Neuronal stem cell (in vitro differentiated cells): ENCODE results near the gene SPATA20.

Experiments used
- DNase-seq: peaks from one replicate; pipeline ENCODE4 v3.0.0-alpha.2; 2013; ENCODE audit warnings: low spot score
- H2AFZ ChIP-seq: one replicate; pipeline ENCODE4 v1.6.1; 2013; ENCODE audit warnings: mild to moderate bottlenecking, low read length, inconsistent platforms
- H2AK5ac ChIP-seq: 2 replicates; pipeline ENCODE4 v1.6.1; 2013; ENCODE audit warnings: low read depth, mild to moderate bottlenecking, inconsistent platforms, low read length, moderate library complexity, mixed read lengths
- H2BK120ac ChIP-seq: 2 replicates; pipeline ENCODE4 v1.6.1; 2013; ENCODE audit warnings: low read depth, mild to moderate bottlenecking, inconsistent platforms, low read length, moderate library complexity, mixed read lengths
- H2BK12ac ChIP-seq: one replicate; pipeline ENCODE4 v1.6.1; 2013; ENCODE audit warnings: low read length, inconsistent platforms
- H2BK15ac ChIP-seq: 2 replicates; pipeline ENCODE4 v1.6.1; 2013; ENCODE audit warnings: mild to moderate bottlenecking, low read length, inconsistent platforms, mixed read lengths
- H2BK5ac ChIP-seq: one replicate; pipeline ENCODE4 v1.6.1; 2013; ENCODE audit warnings: inconsistent platforms, mild to moderate bottlenecking, low read length, moderate library complexity
- H3K14ac ChIP-seq: one replicate; pipeline ENCODE4 v1.6.1; 2013; ENCODE audit warnings: low read length, inconsistent platforms
- H3K18ac ChIP-seq: 2 replicates; pipeline ENCODE4 v1.6.1; 2013; ENCODE audit warnings: low read length, inconsistent platforms
- H3K23ac ChIP-seq: 2 replicates; pipeline ENCODE4 v1.6.1; 2013; ENCODE audit warnings: low read depth, mild to moderate bottlenecking, mixed read lengths, low read length, inconsistent platforms; ENCODE audit not compliant: poor library complexity
- H3K27ac ChIP-seq: replicated peaks from 3 replicates; pipeline ENCODE4 v1.5.1; 2013; ENCODE audit warnings: low read length, inconsistent platforms
- H3K27me3 ChIP-seq, 3 experiments: 2 replicates each; pipeline ENCODE4 v1.6.1; 2013; ENCODE audit warnings: low read length in 3 of 3, mild to moderate bottlenecking in 2 of 3, inconsistent platforms in 1 of 3, low read depth in 1 of 3, mixed read lengths in 1 of 3, moderate library complexity in 1 of 3; ENCODE audit not compliant: control insufficient read depth in 3 of 3, insufficient read depth in 3 of 3
- H3K36me3 ChIP-seq, 2 donors: replicated peaks in 1 of 2; 2 replicates each; pipeline ENCODE4 v1.6.1; 2013; ENCODE audit warnings: low read length in 2 of 2; ENCODE audit not compliant: control insufficient read depth in 2 of 2, insufficient read depth in 2 of 2
- H3K4ac ChIP-seq: 2 replicates; pipeline ENCODE4 v1.6.1; 2013; ENCODE audit warnings: inconsistent platforms, mild to moderate bottlenecking, low read length, moderate library complexity
- H3K4me1 ChIP-seq, 2 donors: 1 replicate in 1 of 2; 2 replicates in 1 of 2; pipeline ENCODE4 v1.6.1; 2013; ENCODE audit warnings: low read length in 2 of 2, low read depth in 1 of 2; ENCODE audit not compliant: control insufficient read depth in 2 of 2, insufficient read depth in 1 of 2
- H3K4me2 ChIP-seq: one replicate; pipeline ENCODE4 v1.6.1; 2013; ENCODE audit warnings: mild to moderate bottlenecking, low read length, inconsistent platforms; ENCODE audit not compliant: insufficient read depth, poor library complexity, severe bottlenecking
- H3K4me3 ChIP-seq, 2 donors: 2 replicates each; pipeline ENCODE4 v1.5.1; 2013; ENCODE audit warnings: low read length in 2 of 2, mild to moderate bottlenecking in 2 of 2, inconsistent platforms in 1 of 2, moderate library complexity in 1 of 2
- H3K79me1 ChIP-seq: one replicate; pipeline ENCODE4 v1.6.1; 2013; ENCODE audit warnings: low read depth, mild to moderate bottlenecking, inconsistent platforms, low read length, moderate library complexity
- H3K9ac ChIP-seq: one replicate; pipeline ENCODE4 v1.6.1; 2013; ENCODE audit warnings: mild to moderate bottlenecking, low read depth, low read length, inconsistent platforms; ENCODE audit not compliant: poor library complexity
- H3K9me3 ChIP-seq, 2 donors: replicated peaks in 1 of 2; 2 replicates each; pipeline versions ENCODE3 to v1.6.1; 2013; ENCODE audit warnings: low read length in 2 of 2, mild to moderate bottlenecking in 2 of 2, inconsistent platforms in 1 of 2, low read depth in 1 of 2, mixed read lengths in 1 of 2, moderate library complexity in 1 of 2; ENCODE audit not compliant: control insufficient read depth in 2 of 2, insufficient read depth in 1 of 2
- H4K8ac ChIP-seq: one replicate; pipeline ENCODE4 v1.6.1; 2013; ENCODE audit warnings: low read depth, mild to moderate bottlenecking, inconsistent platforms, low read length, moderate library complexity
- H4K91ac ChIP-seq: one replicate; pipeline ENCODE4 v1.6.1; 2013; ENCODE audit warnings: low read length, low read depth, mild to moderate bottlenecking, inconsistent platforms; ENCODE audit not compliant: poor library complexity
- WGBS, 2 donors: extraction: QIAGEN DNeasy Blood & Tissue Kit; methylation state at CpG; one replicate each; pipeline ENCODE4 v1.1.7; 2013; ENCODE audit warnings: missing lambda C conversion rate in 2 of 2, mixed read lengths in 1 of 2; ENCODE audit not compliant: insufficient read length in 2 of 2, insufficient replicate concordance in 1 of 2; ENCODE audit errors: extremely low coverage in 2 of 2; 5-methylcytosine and 5-hydroxymethylcytosine counted together

Gene SPATA20

GRCh38 chr17:50551433-50551815 lies 4.5 kb downstream of the SPATA20 start:
- WGBS, 2 donors = no CpG with 5 or more reads among the region's 8 CpGs

GRCh38 chr17:50551884-50552283 lies 4.9 kb downstream of the SPATA20 start:
- Histone ChIP-seq H4K8ac (peak overlapping the region; percentile 4), H3K9me3 (no peaks in the 10 kb centered on the region), H3K23ac (no peak overlapping the region), H2BK15ac (peak overlapping the region; percentile 82), H3K14ac (no peak overlapping the region), H3K18ac (no peak overlapping the region), H3K36me3 (peaks cover 0 to 2% of the 10 kb centered on the region in 2 donors), H4K91ac (no peak overlapping the region), H2AFZ (no peak overlapping the region), H2BK12ac (no peak overlapping the region), H3K4me1 (peaks cover 11% of the 10 kb centered on the region in 2 donors), H3K4me3 (no peak overlapping the region), H3K4ac (no peak overlapping the region), H3K27me3 (no peaks in the 10 kb centered on the region), H3K4me2 (no peak overlapping the region), H2BK120ac (peak overlapping the region; percentile 88), H3K79me1 (peaks cover 4% of the 10 kb centered on the region), H3K27ac (no peak overlapping the region), H3K9ac (no peak overlapping the region), H2AK5ac (peak overlapping the region; percentile 90), H2BK5ac (peak overlapping the region; percentile 42)
- WGBS, 2 donors = no CpG with 5 or more reads among the region's 12 CpGs
- no peak for DNase-seq

More at GRCh38 chr17:50551433-50551815, 4.5 kb downstream of the SPATA20 start:
- Histone ChIP-seq H4K91ac (no peak overlapping the region), H3K27me3 (no peaks in the 10 kb centered on the region), H3K79me1 (peaks cover 4% of the 10 kb centered on the region), H2BK5ac (peak overlapping the region; percentile 42), H3K4me1 (peaks cover 11% of the 10 kb centered on the region in 2 donors), H3K23ac (no peak overlapping the region), H3K4me2 (no peak overlapping the region), H3K27ac (no peak overlapping the region), H3K4me3 (no peak overlapping the region), H3K14ac (no peak overlapping the region), H2AK5ac (peak overlapping the region; percentile 90), H3K18ac (peak overlapping the region; percentile 59), H4K8ac (no peak overlapping the region), H3K36me3 (peaks cover 0 to 2% of the 10 kb centered on the region in 2 donors), H2AFZ (no peak overlapping the region), H3K4ac (no peak overlapping the region), H3K9me3 (no peaks in the 10 kb centered on the region), H2BK120ac (peak overlapping the region; percentile 88), H2BK12ac (no peak overlapping the region), H2BK15ac (peak overlapping the region; percentile 82), H3K9ac (no peak overlapping the region)
- DNase-seq = no peak

- H4K8ac ChIP-seq = no peak overlapping the region
- H3K4ac ChIP-seq = no peak overlapping the region
- H3K79me1 ChIP-seq = peaks cover under 1% of the 10 kb centered on the region
- no peak overlapping the region for H3K4me2 ChIP-seq
- no peak overlapping the region for H2BK12ac ChIP-seq
- H3K27ac ChIP-seq = no peak overlapping the region
- H3K4me1 ChIP-seq = peaks cover 9 to 14% of the 10 kb centered on the region in 2 donors
- H4K91ac ChIP-seq = no peak overlapping the region
- no peak overlapping the region for H3K14ac ChIP-seq
- H2AK5ac ChIP-seq = no peak overlapping the region
- H3K4me3 ChIP-seq = no peak overlapping the region
- no peaks in the 10 kb centered on the region for H3K9me3 ChIP-seq
- H3K9ac ChIP-seq = no peak overlapping the region
- H3K36me3 ChIP-seq = peaks cover 0 to 2% of the 10 kb centered on the region in 2 donors
- H3K27me3 ChIP-seq = peaks cover 3 to 14% (median 12%) of the 10 kb centered on the region in 3 experiments
- H2BK5ac ChIP-seq = no peak overlapping the region
- H3K18ac ChIP-seq = no peak overlapping the region
- DNase-seq = no peak
- no peak overlapping the region for H3K23ac ChIP-seq
- no peak overlapping the region for H2BK15ac ChIP-seq
- no peak overlapping the region for H2AFZ ChIP-seq
- no CpG with 5 or more reads among the region's 17 CpGs for WGBS, 2 donors
- H2BK120ac ChIP-seq = no peak overlapping the region
Measured at GRCh38 chr17:50554201-50554600, 7.2 kb downstream of the SPATA20 start.

- Histone ChIP-seq H3K4ac (no peak overlapping the region), H3K27ac (no peak overlapping the region), H3K27me3 (peaks cover 9 to 31% (median 28%) of the 10 kb centered on the region in 3 experiments), H2BK5ac (no peak overlapping the region), H2BK120ac (no peak overlapping the region), H3K9me3 (no peaks in the 10 kb centered on the region), H3K4me2 (no peak overlapping the region), H3K36me3 (no peaks in the 10 kb centered on the region), H2AK5ac (peak overlapping the region; percentile 60), H2BK12ac (peak overlapping the region; percentile 25), H3K4me1 (peaks cover 12 to 21% of the 10 kb centered on the region in 2 donors), H4K8ac (no peak overlapping the region), H3K9ac (peak overlapping the region; percentile 34), H4K91ac (no peak overlapping the region), H3K79me1 (no peaks in the 10 kb centered on the region), H3K4me3 (no peak overlapping the region), H3K14ac (peak overlapping the region; percentile 49), H3K23ac (peak overlapping the region; percentile 37), H3K18ac (peak overlapping the region; percentile 42), H2BK15ac (peak overlapping the region; percentile 30), H2AFZ (no peak overlapping the region)
- WGBS, 2 donors = no CpG with 5 or more reads among the region's 5 CpGs
- no peak for DNase-seq
Measured at GRCh38 chr17:50556803-50557202, 9.8 kb downstream of the SPATA20 start.
